ENCODE measurements around the gene EGLN1. TPM values are rescaled to one million over a fixed set of nuclear protein-coding genes. Genes with fewer than 3 reads are reported as not detected.
"Not testable (repeated sequence)": the region's sequence is repeated elsewhere in the genome, so short reads cannot be mapped to it uniquely, and the experiment has no call there.

EGLN1 gene
- total and polyA plus RNA-seq, 2 of the 8 experiments (the other 6 are each of a cell fraction or from before 2014, with no cell fraction given), result 4.0 to 6.4 TPM

DNA sequence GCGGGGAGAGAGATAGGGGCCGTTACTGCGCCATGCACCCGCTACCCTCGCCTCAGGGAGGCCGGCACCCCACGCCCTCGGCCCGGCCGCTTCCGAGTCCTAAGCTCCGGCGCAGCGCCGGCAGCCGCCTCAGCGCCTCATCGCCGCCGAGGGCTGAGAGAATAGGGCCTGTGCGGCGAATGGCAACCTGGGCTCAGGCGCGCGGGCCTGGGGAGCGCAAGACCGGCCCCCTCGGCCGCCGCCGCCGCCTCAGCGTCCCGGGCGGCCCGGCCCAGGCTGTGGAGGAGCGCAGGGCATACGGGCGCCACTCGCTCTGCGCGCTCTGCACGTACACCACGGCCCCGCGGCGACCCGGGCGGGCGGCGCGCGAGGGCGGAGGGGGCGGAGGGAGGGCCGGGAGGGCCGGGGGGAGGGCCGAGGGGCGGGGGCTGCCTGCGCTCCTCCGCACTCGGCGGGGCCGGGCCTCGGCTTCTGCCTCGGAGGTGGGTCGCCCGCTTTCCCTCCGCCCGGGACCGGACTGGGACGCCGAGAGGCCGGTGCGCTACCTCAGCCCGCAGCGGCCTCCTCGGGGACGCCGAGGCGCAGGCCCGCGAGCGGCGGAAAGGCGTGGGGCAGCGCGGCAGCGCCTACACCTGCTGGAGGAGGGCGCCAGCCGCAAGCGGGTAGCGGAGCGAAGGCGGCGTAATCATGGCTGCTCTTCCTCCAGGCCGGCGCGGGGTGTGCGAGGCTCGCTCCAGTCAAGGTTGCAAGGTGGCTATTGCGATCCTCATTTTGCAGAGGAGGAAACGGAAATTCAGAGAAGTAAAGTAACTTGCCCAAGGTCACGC lies at the start of gene EGLN1 (continued):
- TF ChIP-seq POLR2A (IDR thresholded peaks at IDR 0.05; ENCODE audit: control extremely low read depth in 1 of 2, low read depth in 2 of 2, low read length in 2 of 2), result peak; percentile 55 to 74
- TF ChIP-seq TAF1 (IDR thresholded peaks at IDR 0.05; ENCODE audit: low read depth, low read length), result peak; percentile 70; the same call in 1 of the 2 replicates

DNA sequence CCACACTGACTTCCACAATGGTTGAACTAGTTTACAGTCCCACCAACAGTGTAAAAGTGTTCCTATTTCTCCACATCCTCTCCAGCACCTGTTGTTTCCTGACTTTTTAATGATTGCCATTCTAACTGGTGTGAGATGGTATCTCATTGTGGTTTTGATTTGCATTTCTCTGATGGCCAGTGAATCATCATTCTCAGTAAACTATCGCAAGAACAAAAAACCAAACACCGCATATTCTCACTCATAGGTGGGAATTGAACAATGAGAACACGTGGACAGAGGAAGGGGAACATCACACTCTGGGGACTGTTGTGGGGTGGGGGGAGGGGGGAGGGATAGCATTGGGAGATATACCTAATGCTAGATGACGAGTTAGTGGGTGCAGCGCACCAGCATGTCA lies 49.4 kb upstream of the EGLN1 start:
- H3K4ac ChIP-seq (replicated peaks; ENCODE audit: insufficient read length, low read depth, low read length); H3K4me3 ChIP-seq (ENCODE audit: extremely low read depth in 1 of 4, insufficient read depth in 2 of 4, low read depth in 3 of 4, low read length in 4 of 4); H3K27me3 ChIP-seq (replicated peaks in 1 of 4; ENCODE audit: control insufficient read depth in 3 of 4, extremely low read depth in 1 of 4, insufficient read depth in 3 of 4, low read length in 3 of 4); H2AFZ ChIP-seq (ENCODE audit: low read length); H3K23me2 ChIP-seq (ENCODE audit: low read depth, low read length); H4K91ac ChIP-seq (replicated peaks; ENCODE audit: insufficient read length, low read length); H4K8ac ChIP-seq (ENCODE audit: extremely low read depth, insufficient read depth, low read length); POLR2A ChIA-PET (ENCODE audit: partially characterized antibody); H3K79me1 ChIP-seq (ENCODE audit: low read depth, low read length); H3K36me3 ChIP-seq (ENCODE audit: control insufficient read depth in 2 of 4, insufficient read depth in 4 of 4, low read length in 3 of 4); H2BK120ac ChIP-seq (replicated peaks; ENCODE audit: low read depth, low read length); H2BK5ac ChIP-seq (ENCODE audit: low read depth, low read length); H3K27ac ChIP-seq (ENCODE audit: low read depth, low read length); FAIRE-seq; H3K4me1 ChIP-seq (replicated peaks in 1 of 4; ENCODE audit: control insufficient read depth in 3 of 4, insufficient read depth in 4 of 4, low read length in 3 of 4); H3K4me2 ChIP-seq (ENCODE audit: insufficient read depth in 1 of 2, low read depth in 2 of 2, low read length in 2 of 2); H4K5ac ChIP-seq (ENCODE audit: insufficient read length, low read depth, low read length); H4K20me1 ChIP-seq (replicated peaks in 1 of 2; ENCODE audit: control insufficient read depth in 1 of 2, insufficient read depth in 2 of 2, low read length in 2 of 2); DNase-seq (ENCODE audit: low read depth in 1 of 2, low spot score in 2 of 2); H3K56ac ChIP-seq (replicated peaks; ENCODE audit: insufficient read length, low read depth, low read length); CTCF ChIA-PET (ENCODE audit: partially characterized antibody); H3K79me2 ChIP-seq (ENCODE audit: control insufficient read depth in 1 of 2, insufficient read depth in 2 of 2, low read length in 2 of 2); H3K23ac ChIP-seq (ENCODE audit: insufficient read length); H2BK20ac ChIP-seq (ENCODE audit: low read length); H3K18ac ChIP-seq (ENCODE audit: extremely low read depth, low read length); H3K9me3 ChIP-seq (ENCODE audit: insufficient read depth in 2 of 2, low read depth in 1 of 2, low read length in 1 of 2); H2BK15ac ChIP-seq (ENCODE audit: low read length); H2BK12ac ChIP-seq (ENCODE audit: low read depth, low read length); H2AK5ac ChIP-seq (ENCODE audit: low read depth, low read length); H3K9ac ChIP-seq (replicated peaks in 1 of 4; ENCODE audit: extremely low read depth in 1 of 4, low read depth in 3 of 4, low read length in 3 of 4); H3K14ac ChIP-seq (ENCODE audit: insufficient read length): not testable (repeated sequence)
- WGBS, 2 experiments (ENCODE audit: extremely low coverage in 1 of 2, insufficient coverage in 1 of 2, insufficient read length in 1 of 2, insufficient replicate concordance in 2 of 2, low coverage in 1 of 2, low lambda C conversion rate in 2 of 2, missing lambda C conversion rate in 1 of 2), result 94% methylated on average over 2 of the region's 5 CpGs; no CpG with 5 or more reads in 1 of the 2 experiments

All from H1 (cell line).